ENCODE measurements around the gene DDTL.

The DDTL gene

DNA sequence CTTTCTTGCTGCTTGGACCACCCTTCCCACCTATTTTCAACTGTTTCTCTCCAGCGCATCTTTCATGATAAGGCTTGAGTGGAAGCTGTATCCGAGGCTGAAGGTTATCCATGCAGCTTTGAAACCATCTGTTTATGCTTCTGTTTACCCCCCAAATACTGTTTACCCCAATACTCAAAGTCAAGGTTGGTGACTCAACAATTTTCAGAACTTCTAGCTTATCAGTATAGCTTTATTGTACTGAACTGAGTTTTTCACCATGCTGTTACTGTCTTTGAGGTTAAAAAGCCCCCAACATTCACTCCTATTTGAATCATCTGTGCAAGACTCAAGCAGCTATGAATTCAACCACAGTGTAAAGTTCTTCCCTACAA lies 43.3 kb downstream of the DDTL start:
- TF ChIP-seq, protein P1, sequence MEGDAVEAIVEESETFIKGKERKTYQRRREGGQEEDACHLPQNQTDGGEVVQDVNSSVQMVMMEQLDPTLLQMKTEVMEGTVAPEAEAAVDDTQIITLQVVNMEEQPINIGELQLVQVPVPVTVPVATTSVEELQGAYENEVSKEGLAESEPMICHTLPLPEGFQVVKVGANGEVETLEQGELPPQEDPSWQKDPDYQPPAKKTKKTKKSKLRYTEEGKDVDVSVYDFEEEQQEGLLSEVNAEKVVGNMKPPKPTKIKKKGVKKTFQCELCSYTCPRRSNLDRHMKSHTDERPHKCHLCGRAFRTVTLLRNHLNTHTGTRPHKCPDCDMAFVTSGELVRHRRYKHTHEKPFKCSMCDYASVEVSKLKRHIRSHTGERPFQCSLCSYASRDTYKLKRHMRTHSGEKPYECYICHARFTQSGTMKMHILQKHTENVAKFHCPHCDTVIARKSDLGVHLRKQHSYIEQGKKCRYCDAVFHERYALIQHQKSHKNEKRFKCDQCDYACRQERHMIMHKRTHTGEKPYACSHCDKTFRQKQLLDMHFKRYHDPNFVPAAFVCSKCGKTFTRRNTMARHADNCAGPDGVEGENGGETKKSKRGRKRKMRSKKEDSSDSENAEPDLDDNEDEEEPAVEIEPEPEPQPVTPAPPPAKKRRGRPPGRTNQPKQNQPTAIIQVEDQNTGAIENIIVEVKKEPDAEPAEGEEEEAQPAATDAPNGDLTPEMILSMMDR (IDR thresholded peaks at IDR 0.05; ENCODE audit: low read depth, low read length, missing control alignments): no peak
- H3K4me3 ChIP-seq (replicated peaks; ENCODE audit: low read depth, low read length): no peak overlapping the region
- no peak for DNase-seq (ENCODE audit: extremely low read depth, low read depth)

DNA sequence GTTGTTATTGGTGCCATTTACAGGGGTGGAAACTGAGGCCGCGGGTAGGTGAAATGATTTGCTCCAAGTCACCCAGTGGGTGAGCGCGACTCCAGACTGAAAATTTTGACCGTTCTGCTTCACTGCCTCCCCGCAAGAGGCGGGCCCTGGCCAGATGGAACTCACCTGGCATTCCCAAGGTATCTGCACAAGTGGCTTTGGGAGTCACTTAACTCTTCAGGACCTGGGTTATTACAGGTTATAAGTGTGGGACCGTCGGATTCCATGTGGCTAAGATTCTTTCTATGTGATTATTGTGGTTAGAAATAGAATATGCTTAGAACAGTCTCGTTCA lies 45.0 kb downstream of the DDTL start:
- no peak for DNase-seq (ENCODE audit: extremely low read depth, low read depth)

DNA sequence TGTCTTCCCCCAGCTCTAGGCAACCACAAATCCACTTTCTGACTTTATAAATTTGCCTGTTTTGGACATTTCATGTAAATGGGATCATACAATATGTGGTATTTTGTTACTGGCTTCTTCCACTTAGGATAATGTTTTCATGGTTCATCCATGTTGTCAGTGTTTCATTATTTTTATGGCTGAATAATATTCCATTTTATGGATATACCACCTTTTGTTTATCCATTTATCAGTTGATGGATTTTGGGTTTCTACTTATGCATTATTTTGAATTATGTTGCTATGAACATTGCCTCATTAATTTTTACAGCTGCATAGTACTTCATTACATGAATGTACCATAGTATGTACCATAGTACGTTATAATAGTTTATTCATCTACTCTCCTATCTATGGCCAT lies 49.5 kb downstream of the DDTL start:
- TF ChIP-seq, protein P1 (IDR thresholded peaks at IDR 0.05; ENCODE audit: low read depth, low read length, missing control alignments): no peak
- DNase-seq (ENCODE audit: extremely low read depth, low read depth): no peak
- H3K4me3 ChIP-seq (replicated peaks; ENCODE audit: low read depth, low read length): no peak overlapping the region

More for the DNA sequence above, 45.0 kb downstream of the DDTL start:
- H3K4me3 ChIP-seq (replicated peaks; ENCODE audit: low read depth, low read length): peak overlapping the region; percentile 97
- TF ChIP-seq, protein P1 (IDR thresholded peaks at IDR 0.05; ENCODE audit: low read depth, low read length, missing control alignments): no peak

DNA sequence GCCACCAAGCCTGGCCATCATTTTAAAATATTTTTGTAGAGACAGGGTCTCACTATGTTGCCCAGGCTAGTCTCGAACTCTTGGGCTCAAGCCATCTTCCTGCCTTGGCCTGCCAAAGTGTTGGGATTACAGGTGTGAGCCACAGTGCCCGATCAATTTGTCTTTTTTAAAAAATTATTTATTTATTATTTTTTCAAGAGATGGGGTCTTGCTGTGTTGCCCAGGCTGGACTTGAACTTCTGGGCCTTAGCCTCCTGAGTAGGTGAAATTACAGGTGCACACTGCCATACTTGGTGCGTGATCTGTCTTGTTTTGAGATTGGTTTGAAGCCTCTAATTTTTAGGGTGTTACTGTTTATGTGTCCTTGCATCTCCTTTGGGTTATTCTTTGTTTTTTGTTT lies 54.6 kb downstream of the DDTL start:
- H3K4me3 ChIP-seq (replicated peaks; ENCODE audit: low read depth, low read length): no peak overlapping the region
- TF ChIP-seq, protein P1 (IDR thresholded peaks at IDR 0.05; ENCODE audit: low read depth, low read length, missing control alignments): no peak
- no peak for DNase-seq (ENCODE audit: extremely low read depth, low read depth)

All from HFF-Myc (cell line).